Fibroblast of lung (primary cell): ENCODE results near the gene CCDC85C. TPM values are rescaled to one million over a fixed set of nuclear protein-coding genes. Genes with fewer than 3 reads are reported as not detected.

Source experiments
- DNase-seq, 2 donors: peaks; one replicate each; pipeline versions ENCODE4 v3.0.0 to v3.0.0-alpha.2; 2010; ENCODE audit warnings: low read depth in 2 of 2
- H2AFZ ChIP-seq: 2 replicates; pipeline ENCODE4 v1.5.1; 2012; ENCODE audit warnings: low read length, control low read depth, inconsistent platforms
- H3K27ac ChIP-seq: 2 replicates; pipeline ENCODE4 v1.5.1; 2011; ENCODE audit warnings: low read length, control low read depth; ENCODE audit not compliant: insufficient read depth
- H3K27me3 ChIP-seq: 2 replicates; pipeline ENCODE4 v1.5.1; 2011; ENCODE audit warnings: mild to moderate bottlenecking, low read length; ENCODE audit not compliant: control insufficient read depth, insufficient read depth
- H3K36me3 ChIP-seq: 2 replicates; pipeline ENCODE4 v1.5.1; 2011; ENCODE audit warnings: low read length; ENCODE audit not compliant: control insufficient read depth, insufficient read depth
- H3K4me1 ChIP-seq: 2 replicates; pipeline ENCODE4 v1.5.1; 2011; ENCODE audit warnings: low read length; ENCODE audit not compliant: control insufficient read depth, insufficient read depth; ENCODE audit errors: extremely low read depth
- H3K4me2 ChIP-seq: 2 replicates; pipeline ENCODE4 v1.5.1; 2011; ENCODE audit warnings: low read length, control low read depth; ENCODE audit not compliant: insufficient read depth; ENCODE audit errors: extremely low read depth
- H3K4me3 ChIP-seq, 4 experiments: fragments of 200-600 bp in 1 of 4; sonication (generic) in 1 of 4; replicated peaks in 1 of 4; 2 replicates each; pipeline ENCODE4 v1.5.1; 2011 to 2016; ENCODE audit warnings: low read length in 4 of 4, low read depth in 3 of 4, mild to moderate bottlenecking in 3 of 4, control low read depth in 2 of 4, inconsistent platforms in 1 of 4, mixed read lengths in 1 of 4; ENCODE audit not compliant: insufficient read depth in 1 of 4; ENCODE audit errors: control extremely low read depth in 1 of 4
- H3K79me2 ChIP-seq: 2 replicates; pipeline ENCODE4 v1.5.1; 2012; ENCODE audit warnings: mild to moderate bottlenecking, low read length, inconsistent platforms; ENCODE audit not compliant: control insufficient read depth, insufficient read depth
- H3K9ac ChIP-seq: 2 replicates; pipeline ENCODE4 v1.5.1; 2011; ENCODE audit warnings: mild to moderate bottlenecking, low read length, control low read depth; ENCODE audit not compliant: insufficient read depth
- H3K9me3 ChIP-seq: 2 replicates; pipeline ENCODE4 v1.5.1; 2012; ENCODE audit warnings: low read depth, low read length; ENCODE audit not compliant: control insufficient read depth, insufficient read depth
- H4K20me1 ChIP-seq: 2 replicates; pipeline ENCODE4 v1.5.1; 2011; ENCODE audit warnings: low read length; ENCODE audit not compliant: control insufficient read depth, insufficient read depth; ENCODE audit errors: extremely low read depth
- CTCF ChIP-seq, 2 donors: IDR thresholded peaks in 1 of 2; conservative IDR thresholded peaks in 1 of 2; 1 replicate in 1 of 2; 2 replicates in 1 of 2; pipeline ENCODE4 v1.5.1; 2011 to 2012; ENCODE audit warnings: low read length in 2 of 2, control low read depth in 1 of 2, inconsistent platforms in 1 of 2, low read depth in 1 of 2, mild to moderate bottlenecking in 1 of 2
- EZH2 ChIP-seq: IDR thresholded peaks from 2 replicates; pipeline ENCODE4 v1.5.1; 2012; ENCODE audit warnings: low read length, control low read depth, mild to moderate bottlenecking; ENCODE audit errors: missing control alignments
- polyA plus RNA-seq, 2 donors: library from polyadenylated mRNA; depleted of rRNA in 1 of 2; stranded (reverse) in 1 of 2; unstranded in 1 of 2; fragments of >200 nt; gene quantifications; 2 replicates each; pipeline ENCODE4 v1.2.1, GENCODE V29; 2011 to 2012; ENCODE audit warnings: missing spikeins in 1 of 2
- total RNA-seq: library from RNA; depleted of rRNA; stranded (reverse); fragments of >200 nt; gene quantifications from 2 replicates; pipeline ENCODE4 v1.2.1, GENCODE V29; 2014

Gene CCDC85C
- total and polyA plus RNA-seq, 2 donors (not counting 1 experiment from before 2014, with no cell fraction given) = 4.6 to 9.6 TPM

- Histone ChIP-seq H3K4me1 (peaks cover 3% of the 10 kb centered on the region), H4K20me1 (no peaks in the 10 kb centered on the region), H3K9ac (no peak overlapping the region), H3K4me2 (no peak overlapping the region), H3K9me3 (no peaks in the 10 kb centered on the region), H3K4me3 (no peak overlapping the region), H3K27me3 (no peaks in the 10 kb centered on the region), H3K27ac (no peak overlapping the region), H2AFZ (no peak overlapping the region), H3K36me3 (no peaks in the 10 kb centered on the region), H3K79me2 (peaks cover 45% of the 10 kb centered on the region)
- DNase-seq = no peak
- TF ChIP-seq EZH2 (no peak), CTCF (conservative IDR thresholded peaks at IDR 0.05 in 1 of 2, IDR thresholded peaks at IDR 0.05 in 1 of 2; ENCODE audit: low read depth in 1 of 2, low read length in 2 of 2) (no peak)
Measured at GRCh38 chr14:99599393-99599792, 4.6 kb downstream of the CCDC85C start.

GRCh38 chr14:99598774-99599173 is 5.2 kb downstream of the CCDC85C start:
- no peaks in the 10 kb centered on the region for H3K27me3 ChIP-seq
- H2AFZ ChIP-seq = no peak overlapping the region
- TF ChIP-seq EZH2 = no peak
- TF ChIP-seq CTCF (conservative IDR thresholded peaks at IDR 0.05 in 1 of 2, IDR thresholded peaks at IDR 0.05 in 1 of 2; ENCODE audit: low read depth in 1 of 2, low read length in 2 of 2) = no peak
- H4K20me1 ChIP-seq = no peaks in the 10 kb centered on the region
- H3K9me3 ChIP-seq = no peaks in the 10 kb centered on the region
- H3K4me3 ChIP-seq = no peak overlapping the region
- H3K79me2 ChIP-seq = peaks cover 45% of the 10 kb centered on the region
- no peaks in the 10 kb centered on the region for H3K36me3 ChIP-seq
- H3K9ac ChIP-seq = no peak overlapping the region
- no peak overlapping the region for H3K27ac ChIP-seq
- no peak overlapping the region for H3K4me2 ChIP-seq
- no peak for DNase-seq
- H3K4me1 ChIP-seq = peaks cover 3% of the 10 kb centered on the region

- TF ChIP-seq CTCF (conservative IDR thresholded peaks at IDR 0.05 in 1 of 2, IDR thresholded peaks at IDR 0.05 in 1 of 2; ENCODE audit: low read depth in 1 of 2, low read length in 2 of 2) = no peak
- TF ChIP-seq EZH2 = no peak
- Histone ChIP-seq H3K9ac (no peak overlapping the region), H3K4me1 (peaks cover 3% of the 10 kb centered on the region), H3K4me2 (no peak overlapping the region), H3K9me3 (no peaks in the 10 kb centered on the region), H2AFZ (no peak overlapping the region), H4K20me1 (no peaks in the 10 kb centered on the region), H3K36me3 (no peaks in the 10 kb centered on the region), H3K27me3 (no peaks in the 10 kb centered on the region), H3K27ac (no peak overlapping the region), H3K4me3 (no peak overlapping the region), H3K79me2 (peaks cover 42% of the 10 kb centered on the region)
- DNase-seq = no peak
Measured at GRCh38 chr14:99597911-99598600, 6.0 kb downstream of the CCDC85C start.
